ENCODE measurements around the gene BICC1. TPM values are rescaled to one million over a fixed set of nuclear protein-coding genes. Genes with fewer than 3 reads are reported as not detected.

The BICC1 gene
- total and polyA plus RNA-seq, 2 donors (not counting 1 experiment from before 2014, with no cell fraction given) = not detected

DNA sequence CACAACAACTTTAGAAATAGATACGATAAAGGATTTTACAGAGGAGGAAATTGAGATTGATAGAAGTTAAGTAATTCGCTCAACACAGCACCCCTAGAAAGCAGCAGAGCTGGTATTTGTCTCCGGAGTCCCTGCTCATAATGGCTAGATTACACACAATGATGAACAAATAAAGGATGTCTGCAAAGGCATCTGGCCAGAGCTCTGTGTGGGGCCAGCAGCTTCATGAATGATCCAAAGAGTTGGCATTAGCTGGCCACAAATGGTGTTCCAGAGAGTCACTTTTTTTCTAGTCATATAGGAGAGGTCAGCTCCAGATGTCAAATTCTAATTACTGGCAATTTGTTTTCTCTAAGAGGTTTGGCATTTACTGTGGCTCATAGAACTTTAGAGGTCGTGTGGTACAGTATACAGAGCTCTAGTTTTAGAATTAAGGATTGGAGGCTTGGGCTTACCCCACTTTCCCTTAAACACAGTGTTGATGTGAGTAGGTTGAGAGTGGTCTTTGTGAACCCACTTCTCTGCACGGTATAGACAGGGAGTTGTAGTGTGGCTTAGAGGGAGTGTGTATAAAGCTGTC, 186.2 kb downstream of the BICC1 start:
- no peak for DNase-seq
- Histone ChIP-seq H3K4me2 (replicated peaks; ENCODE audit: low read depth, low read length, poor library complexity, severe bottlenecking) (no peak overlapping the region), H3K4me3 (ENCODE audit: control extremely low read depth in 1 of 5, extremely low read depth in 1 of 5, insufficient read depth in 1 of 5, low read depth in 2 of 5, low read length in 4 of 5) (no peak overlapping the region), H3K9me3 (ENCODE audit: control extremely low read depth in 1 of 3, control insufficient read depth in 2 of 3, insufficient read depth in 1 of 3, low read length in 2 of 3) (no peaks in the 10 kb centered on the region), H2AFZ (ENCODE audit: insufficient read depth, low read depth, low read length, poor library complexity, severe bottlenecking) (no peak overlapping the region), H3K9ac (ENCODE audit: low read length) (no peak overlapping the region), H3K36me3 (replicated peaks in 1 of 2; ENCODE audit: control extremely low read depth in 1 of 2, control insufficient read depth in 1 of 2, extremely low read depth in 1 of 2, insufficient read depth in 2 of 2, low read length in 1 of 2) (no peaks in the 10 kb centered on the region), H3K27ac (ENCODE audit: low read length in 2 of 2) (no peak overlapping the region), H3K27me3 (replicated peaks in 1 of 4; ENCODE audit: control extremely low read depth in 1 of 4, control insufficient read depth in 3 of 4, insufficient read depth in 4 of 4, low read length in 3 of 4) (no peaks in the 10 kb centered on the region), H3K79me2 (ENCODE audit: control insufficient read depth, insufficient read depth, low read length) (no peaks in the 10 kb centered on the region), H4K20me1 (ENCODE audit: control insufficient read depth, insufficient read depth, low read length, poor library complexity, severe bottlenecking) (no peaks in the 10 kb centered on the region), H3K4me1 (ENCODE audit: control insufficient read depth in 2 of 2, insufficient read depth in 2 of 2, low read length in 2 of 2) (no peaks in the 10 kb centered on the region)
- CTCF ChIA-PET = no interaction called here
- intact Hi-C loops (cut with micrococcal nuclease) = no loop called here
- H3K4me3 Mint-ChIP-seq = no peak overlapping the region
- ATAC-seq (ENCODE audit: low read depth) = no peak
- H3K4me1 Mint-ChIP-seq = no peaks in the 10 kb centered on the region
- no peak overlapping the region for H3K27ac Mint-ChIP-seq
- WGBS (ENCODE audit: insufficient coverage) = 57% methylated on average over 1 of the region's 5 CpGs
- no peaks in the 10 kb centered on the region for H3K9me3 Mint-ChIP-seq (ENCODE audit: insufficient read depth)
- TF ChIP-seq, protein P1, sequence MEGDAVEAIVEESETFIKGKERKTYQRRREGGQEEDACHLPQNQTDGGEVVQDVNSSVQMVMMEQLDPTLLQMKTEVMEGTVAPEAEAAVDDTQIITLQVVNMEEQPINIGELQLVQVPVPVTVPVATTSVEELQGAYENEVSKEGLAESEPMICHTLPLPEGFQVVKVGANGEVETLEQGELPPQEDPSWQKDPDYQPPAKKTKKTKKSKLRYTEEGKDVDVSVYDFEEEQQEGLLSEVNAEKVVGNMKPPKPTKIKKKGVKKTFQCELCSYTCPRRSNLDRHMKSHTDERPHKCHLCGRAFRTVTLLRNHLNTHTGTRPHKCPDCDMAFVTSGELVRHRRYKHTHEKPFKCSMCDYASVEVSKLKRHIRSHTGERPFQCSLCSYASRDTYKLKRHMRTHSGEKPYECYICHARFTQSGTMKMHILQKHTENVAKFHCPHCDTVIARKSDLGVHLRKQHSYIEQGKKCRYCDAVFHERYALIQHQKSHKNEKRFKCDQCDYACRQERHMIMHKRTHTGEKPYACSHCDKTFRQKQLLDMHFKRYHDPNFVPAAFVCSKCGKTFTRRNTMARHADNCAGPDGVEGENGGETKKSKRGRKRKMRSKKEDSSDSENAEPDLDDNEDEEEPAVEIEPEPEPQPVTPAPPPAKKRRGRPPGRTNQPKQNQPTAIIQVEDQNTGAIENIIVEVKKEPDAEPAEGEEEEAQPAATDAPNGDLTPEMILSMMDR (IDR thresholded peaks at IDR 0.05) = no peak
- TF ChIP-seq EZH2 (IDR thresholded peaks at IDR 0.05; ENCODE audit: borderline replicate concordance, insufficient read depth, low read depth, low read length, poor library complexity, severe bottlenecking) = no peak
- H3K27me3 Mint-ChIP-seq = no peaks in the 10 kb centered on the region
- POLR2A ChIA-PET = no interaction called here

GRCh38 chr10:58700591-58700990, 187.9 kb downstream of the BICC1 start:
- DNase-seq = no peak
- H3K4me1 ChIP-seq (ENCODE audit: control insufficient read depth in 2 of 2, insufficient read depth in 2 of 2, low read length in 2 of 2) = no peaks in the 10 kb centered on the region

More at GRCh38 chr10:58700591-58700990, 187.9 kb downstream of the BICC1 start:
- Histone ChIP-seq H3K9ac (ENCODE audit: low read length) (no peak overlapping the region), H3K4me3 (ENCODE audit: control extremely low read depth in 1 of 5, extremely low read depth in 1 of 5, insufficient read depth in 1 of 5, low read depth in 2 of 5, low read length in 4 of 5) (no peak overlapping the region), H3K79me2 (ENCODE audit: control insufficient read depth, insufficient read depth, low read length) (no peaks in the 10 kb centered on the region), H3K27ac (ENCODE audit: low read length in 2 of 2) (no peak overlapping the region), H3K4me2 (replicated peaks; ENCODE audit: low read depth, low read length, poor library complexity, severe bottlenecking) (no peak overlapping the region), H2AFZ (ENCODE audit: insufficient read depth, low read depth, low read length, poor library complexity, severe bottlenecking) (no peak overlapping the region), H3K9me3 (ENCODE audit: control extremely low read depth in 1 of 3, control insufficient read depth in 2 of 3, insufficient read depth in 1 of 3, low read length in 2 of 3) (no peaks in the 10 kb centered on the region), H3K27me3 (replicated peaks in 1 of 4; ENCODE audit: control extremely low read depth in 1 of 4, control insufficient read depth in 3 of 4, insufficient read depth in 4 of 4, low read length in 3 of 4) (no peaks in the 10 kb centered on the region), H4K20me1 (ENCODE audit: control insufficient read depth, insufficient read depth, low read length, poor library complexity, severe bottlenecking) (no peaks in the 10 kb centered on the region), H3K36me3 (replicated peaks in 1 of 2; ENCODE audit: control extremely low read depth in 1 of 2, control insufficient read depth in 1 of 2, extremely low read depth in 1 of 2, insufficient read depth in 2 of 2, low read length in 1 of 2) (no peaks in the 10 kb centered on the region)
- no peaks in the 10 kb centered on the region for H3K9me3 Mint-ChIP-seq (ENCODE audit: insufficient read depth)
- no peak overlapping the region for H3K4me3 Mint-ChIP-seq
- no peak overlapping the region for H3K27ac Mint-ChIP-seq
- ChIA-PET POLR2A (no interaction called here), CTCF (no interaction called here)
- WGBS (ENCODE audit: insufficient coverage) = 91% methylated on average over 1 of the region's 1 CpG
- H3K4me1 Mint-ChIP-seq = no peaks in the 10 kb centered on the region
- no peaks in the 10 kb centered on the region for H3K27me3 Mint-ChIP-seq
- no peak for ATAC-seq (ENCODE audit: low read depth)
- TF ChIP-seq, protein P1 (IDR thresholded peaks at IDR 0.05) = no peak
- intact Hi-C loops (cut with micrococcal nuclease) = no loop called here

Data from B cell (primary cell).